Breast epithelium (tissue), 4 donors: ENCODE data around the gene DSE. TPM values are rescaled to one million over a fixed set of nuclear protein-coding genes. Genes with fewer than 3 reads are reported as not detected.

Source experiments
- DNase-seq, 2 donors: peaks; one replicate each; pipeline ENCODE4 v3.0.0-alpha.2; 2019; ENCODE audit warnings: low spot score in 2 of 2
- H3K27ac ChIP-seq, 2 donors: fragments of 200-600 bp; sonication (generic) in 1 of 2; one replicate each; pipeline ENCODE4 v1.5.1; 2016 to 2019; ENCODE audit warnings: mild to moderate bottlenecking in 1 of 2
- H3K27me3 ChIP-seq, 2 donors: fragments of 200-600 bp; sonication (generic) in 1 of 2; one replicate each; pipeline versions ENCODE4 v1.5.1 to v1.6.0; 2017 to 2019; ENCODE audit warnings: control low read depth in 1 of 2, mild to moderate bottlenecking in 1 of 2
- H3K36me3 ChIP-seq: fragments of 200-600 bp; one replicate; pipeline ENCODE4 v1.5.1; 2019
- H3K4me1 ChIP-seq, 2 donors: fragments of 200-600 bp; sonication (generic); one replicate each; pipeline ENCODE4 v1.5.1; 2016 to 2019; ENCODE audit warnings: control low read depth in 1 of 2
- H3K4me3 ChIP-seq, 3 donors: fragments of 200-600 bp; sonication (generic); 1 replicate in 2 of 3; 2 replicates in 1 of 3; pipeline ENCODE4 v1.5.1; 2016 to 2019; ENCODE audit warnings: mild to moderate bottlenecking in 3 of 3, moderate library complexity in 2 of 3
- H3K9me3 ChIP-seq, 2 donors: fragments of 200-600 bp; sonication (generic) in 1 of 2; one replicate each; pipeline ENCODE4 v1.5.1; 2016 to 2019; ENCODE audit warnings: control low read depth in 1 of 2
- POLR2A ChIP-seq: fragments of 450-650 bp; IDR thresholded peaks from one replicate; pipeline ENCODE4 v1.6.1; 2016; ENCODE audit warnings: antibody characterized with exemption, mild to moderate bottlenecking, moderate library complexity
- POLR2AphosphoS5 ChIP-seq, 3 donors: sonication (generic); formaldehyde crosslinking; IDR thresholded peaks; one replicate each; pipeline ENCODE4 v1.6.1; 2017; ENCODE audit warnings: antibody characterized with exemption in 3 of 3
- intact Hi-C: fragments of 100-400 bp; cut with DNase I; formaldehyde crosslinking; loops from one replicate; pipeline ENCODE4 v1.15.1; 2023; ENCODE audit warnings: low total_unique reads
- total RNA-seq, 3 donors: library from RNA; depleted of rRNA; stranded (reverse); fragments of >200 nt; gene quantifications; one replicate each; pipeline ENCODE4 v1.1.0, GENCODE V29; 2016
- TF ChIP-seq, protein P1 (sequence below), 3 donors: fragments of 450-650 bp; IDR thresholded peaks; one replicate each; pipeline ENCODE4 v1.5.1; 2016 to 2017; ENCODE audit warnings: antibody characterized with exemption in 3 of 3, mild to moderate bottlenecking in 3 of 3, moderate library complexity in 3 of 3

The DSE gene
- total RNA-seq, 3 donors from 2014 or later: 40.6 to 133 (median 50.9) TPM

DNA sequence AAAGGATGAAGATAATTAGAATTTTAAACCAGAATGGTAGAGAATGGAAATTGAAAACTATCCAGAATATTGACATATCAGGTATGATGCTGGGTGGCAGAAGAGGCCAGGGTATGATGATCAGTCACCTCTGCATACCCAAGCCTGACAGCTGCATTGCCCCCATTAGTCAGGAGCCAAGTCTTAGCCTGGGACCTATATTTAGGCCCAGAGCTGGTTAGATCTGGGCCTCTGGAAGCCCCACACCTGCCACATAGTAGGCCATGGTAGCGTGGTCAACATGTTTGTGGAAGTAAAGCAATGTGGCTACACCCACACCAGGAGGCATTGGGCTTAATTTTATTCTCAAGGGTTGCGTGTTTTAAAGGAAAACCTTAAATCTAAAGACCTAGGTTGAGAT lies 58.4 kb downstream of the DSE start:
- TF ChIP-seq, protein P1, sequence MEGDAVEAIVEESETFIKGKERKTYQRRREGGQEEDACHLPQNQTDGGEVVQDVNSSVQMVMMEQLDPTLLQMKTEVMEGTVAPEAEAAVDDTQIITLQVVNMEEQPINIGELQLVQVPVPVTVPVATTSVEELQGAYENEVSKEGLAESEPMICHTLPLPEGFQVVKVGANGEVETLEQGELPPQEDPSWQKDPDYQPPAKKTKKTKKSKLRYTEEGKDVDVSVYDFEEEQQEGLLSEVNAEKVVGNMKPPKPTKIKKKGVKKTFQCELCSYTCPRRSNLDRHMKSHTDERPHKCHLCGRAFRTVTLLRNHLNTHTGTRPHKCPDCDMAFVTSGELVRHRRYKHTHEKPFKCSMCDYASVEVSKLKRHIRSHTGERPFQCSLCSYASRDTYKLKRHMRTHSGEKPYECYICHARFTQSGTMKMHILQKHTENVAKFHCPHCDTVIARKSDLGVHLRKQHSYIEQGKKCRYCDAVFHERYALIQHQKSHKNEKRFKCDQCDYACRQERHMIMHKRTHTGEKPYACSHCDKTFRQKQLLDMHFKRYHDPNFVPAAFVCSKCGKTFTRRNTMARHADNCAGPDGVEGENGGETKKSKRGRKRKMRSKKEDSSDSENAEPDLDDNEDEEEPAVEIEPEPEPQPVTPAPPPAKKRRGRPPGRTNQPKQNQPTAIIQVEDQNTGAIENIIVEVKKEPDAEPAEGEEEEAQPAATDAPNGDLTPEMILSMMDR (IDR thresholded peaks at IDR 0.05): no peak
- TF ChIP-seq POLR2AphosphoS5 (IDR thresholded peaks at IDR 0.05) (no peak), POLR2A (no peak)
- Histone ChIP-seq H3K4me1 (no peaks in the 10 kb centered on the region), H3K27me3 (no peaks in the 10 kb centered on the region), H3K4me3 (no peak overlapping the region), H3K27ac (no peak overlapping the region), H3K36me3 (no peaks in the 10 kb centered on the region), H3K9me3 (no peaks in the 10 kb centered on the region)
- intact Hi-C loops: no loop called here
- DNase-seq: no peak

DNA sequence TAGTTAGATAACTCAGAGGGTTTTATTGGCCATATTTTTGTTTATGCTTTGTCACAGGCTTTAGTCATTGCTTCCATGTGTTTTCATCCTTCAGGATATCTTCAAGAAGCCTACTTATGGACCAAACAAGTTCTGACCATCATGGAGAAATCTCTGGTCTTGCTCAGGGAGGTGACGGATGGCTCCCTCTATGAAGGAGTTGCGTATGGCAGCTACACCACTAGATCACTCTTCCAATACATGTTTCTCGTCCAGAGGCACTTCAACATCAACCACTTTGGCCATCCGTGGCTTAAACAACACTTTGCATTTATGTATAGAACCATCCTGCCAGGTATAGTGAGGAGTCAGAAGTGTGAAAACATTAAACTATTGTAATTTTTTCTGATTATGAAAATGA lies 60.1 kb downstream of the DSE start:
- Histone ChIP-seq H3K4me1 (no peaks in the 10 kb centered on the region), H3K27ac (no peak overlapping the region), H3K36me3 (no peaks in the 10 kb centered on the region), H3K27me3 (no peaks in the 10 kb centered on the region), H3K9me3 (no peaks in the 10 kb centered on the region), H3K4me3 (no peak overlapping the region)
- DNase-seq: no peak
- TF ChIP-seq POLR2AphosphoS5 (IDR thresholded peaks at IDR 0.05) (no peak), POLR2A (no peak)
- TF ChIP-seq, protein P1 (IDR thresholded peaks at IDR 0.05): no peak
- intact Hi-C loops: no loop called here

DNA sequence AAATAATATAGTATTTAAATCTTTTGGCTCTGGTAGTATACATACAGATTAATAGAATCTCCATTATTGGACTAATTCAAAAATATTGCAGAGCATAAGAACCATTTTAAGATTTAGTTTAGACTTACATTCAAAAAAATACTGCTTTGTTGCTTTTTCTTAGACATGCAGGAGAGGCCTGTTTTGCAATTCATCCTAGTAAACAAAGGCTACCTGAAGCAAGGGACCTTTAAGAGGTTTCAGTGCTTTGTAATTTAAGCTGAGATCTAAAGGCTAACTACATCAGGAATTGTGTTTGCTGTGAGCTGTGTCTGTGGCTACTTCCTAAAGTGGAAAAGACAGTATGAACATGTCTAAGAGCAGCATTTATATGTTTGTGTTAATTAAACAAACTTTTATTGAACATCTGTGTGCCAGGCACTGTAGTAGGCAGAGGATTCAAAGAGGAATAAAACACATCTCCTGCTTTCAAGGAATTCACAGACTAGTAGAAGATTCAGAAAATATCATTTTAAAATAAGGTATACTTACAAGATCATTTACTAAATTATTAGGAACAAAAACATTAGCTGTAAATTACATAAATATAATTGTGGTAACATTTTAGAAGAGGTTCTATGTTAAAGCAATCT lies 61.3 kb downstream of the DSE start:
- Histone ChIP-seq H3K27me3 (no peaks in the 10 kb centered on the region), H3K4me3 (no peak overlapping the region), H3K9me3 (no peaks in the 10 kb centered on the region), H3K36me3 (no peaks in the 10 kb centered on the region), H3K27ac (no peak overlapping the region), H3K4me1 (no peaks in the 10 kb centered on the region)
- no peak for TF ChIP-seq POLR2AphosphoS5 (IDR thresholded peaks at IDR 0.05)
- TF ChIP-seq, protein P1 (IDR thresholded peaks at IDR 0.05): no peak
- no peak for TF ChIP-seq POLR2A
- no peak for DNase-seq
- intact Hi-C loops: no loop called here

DNA sequence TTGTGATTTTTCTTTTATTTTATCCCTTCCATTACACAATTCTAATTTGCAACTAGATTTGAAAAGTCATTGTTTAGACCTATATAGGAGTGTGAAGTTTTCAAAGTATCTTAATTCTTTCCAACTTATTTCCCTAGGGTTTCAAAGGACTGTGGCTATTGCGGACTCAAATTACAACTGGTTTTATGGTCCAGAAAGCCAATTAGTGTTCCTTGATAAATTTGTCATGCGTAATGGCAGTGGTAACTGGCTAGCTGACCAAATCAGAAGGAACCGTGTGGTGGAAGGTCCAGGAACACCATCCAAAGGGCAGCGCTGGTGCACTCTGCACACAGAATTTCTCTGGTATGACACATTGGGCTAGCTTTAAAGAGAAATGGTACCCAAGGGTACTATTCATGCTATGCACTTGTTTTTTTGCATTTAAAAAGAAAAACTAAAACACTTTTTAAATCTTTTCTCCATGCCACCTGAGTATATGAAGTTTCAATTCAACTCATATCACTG lies 62.5 kb downstream of the DSE start:
- no peak for DNase-seq
- no peak for TF ChIP-seq POLR2AphosphoS5 (IDR thresholded peaks at IDR 0.05)
- TF ChIP-seq, protein P1 (IDR thresholded peaks at IDR 0.05): no peak
- TF ChIP-seq POLR2A: no peak
- Histone ChIP-seq H3K27ac (no peak overlapping the region), H3K4me1 (no peaks in the 10 kb centered on the region), H3K9me3 (no peaks in the 10 kb centered on the region), H3K36me3 (no peaks in the 10 kb centered on the region), H3K27me3 (no peaks in the 10 kb centered on the region), H3K4me3 (no peak overlapping the region)
- intact Hi-C loops: no loop called here

DNA sequence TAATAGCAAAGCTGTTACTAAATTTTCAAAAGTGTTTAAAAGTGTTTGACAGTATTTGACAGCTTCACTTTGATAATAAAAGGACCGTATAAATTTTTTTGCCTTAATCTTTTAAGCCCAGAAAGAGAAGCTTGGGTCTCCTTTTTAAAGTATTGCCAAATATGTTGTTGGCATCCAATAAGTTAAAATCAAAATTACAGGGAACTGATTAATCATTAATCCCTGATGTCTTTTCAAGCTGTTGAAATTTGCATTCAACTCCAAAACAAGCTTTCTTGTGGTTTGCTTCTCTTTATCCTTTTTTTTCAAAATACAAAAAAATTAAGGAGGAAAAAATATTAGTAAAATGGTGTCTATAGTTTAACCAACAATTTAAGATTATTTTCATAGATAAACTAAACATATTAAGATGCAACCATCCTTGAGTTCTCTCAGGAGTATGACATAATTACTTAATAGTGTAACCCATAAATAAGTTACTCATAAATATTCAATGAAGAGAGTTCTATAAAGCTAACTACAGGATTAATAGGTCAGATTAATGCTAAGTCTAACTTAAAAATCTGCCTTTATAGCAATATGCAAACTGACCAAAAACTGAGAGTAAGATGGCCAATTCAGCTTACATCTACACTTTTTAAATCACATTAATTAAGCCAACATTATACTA lies 63.4 kb downstream of the DSE start:
- Histone ChIP-seq H3K27ac (no peak overlapping the region), H3K36me3 (no peaks in the 10 kb centered on the region), H3K27me3 (no peaks in the 10 kb centered on the region), H3K9me3 (no peaks in the 10 kb centered on the region), H3K4me1 (no peaks in the 10 kb centered on the region), H3K4me3 (no peak overlapping the region)
- no peak for DNase-seq
- intact Hi-C loops: no loop called here
- TF ChIP-seq POLR2AphosphoS5 (IDR thresholded peaks at IDR 0.05) (no peak), POLR2A (no peak)
- TF ChIP-seq, protein P1 (IDR thresholded peaks at IDR 0.05): no peak
